ENCODE measurements around the gene USP7. TPM values are rescaled to one million over a fixed set of nuclear protein-coding genes. Genes with fewer than 3 reads are reported as not detected.

The USP7 gene
- total RNA-seq, 1 donor from 2014 or later = 96.9 TPM

- H3K4me1 ChIP-seq (ENCODE audit: insufficient read depth, low read length) = peaks cover 48% of the 10 kb centered on the region
- peaks cover 74% of the 10 kb centered on the region for H4K20me1 ChIP-seq (ENCODE audit: insufficient read depth, low read length)
- H3K27ac ChIP-seq (ENCODE audit: low read depth, low read length) = no peak overlapping the region
- TF ChIP-seq, protein P1, sequence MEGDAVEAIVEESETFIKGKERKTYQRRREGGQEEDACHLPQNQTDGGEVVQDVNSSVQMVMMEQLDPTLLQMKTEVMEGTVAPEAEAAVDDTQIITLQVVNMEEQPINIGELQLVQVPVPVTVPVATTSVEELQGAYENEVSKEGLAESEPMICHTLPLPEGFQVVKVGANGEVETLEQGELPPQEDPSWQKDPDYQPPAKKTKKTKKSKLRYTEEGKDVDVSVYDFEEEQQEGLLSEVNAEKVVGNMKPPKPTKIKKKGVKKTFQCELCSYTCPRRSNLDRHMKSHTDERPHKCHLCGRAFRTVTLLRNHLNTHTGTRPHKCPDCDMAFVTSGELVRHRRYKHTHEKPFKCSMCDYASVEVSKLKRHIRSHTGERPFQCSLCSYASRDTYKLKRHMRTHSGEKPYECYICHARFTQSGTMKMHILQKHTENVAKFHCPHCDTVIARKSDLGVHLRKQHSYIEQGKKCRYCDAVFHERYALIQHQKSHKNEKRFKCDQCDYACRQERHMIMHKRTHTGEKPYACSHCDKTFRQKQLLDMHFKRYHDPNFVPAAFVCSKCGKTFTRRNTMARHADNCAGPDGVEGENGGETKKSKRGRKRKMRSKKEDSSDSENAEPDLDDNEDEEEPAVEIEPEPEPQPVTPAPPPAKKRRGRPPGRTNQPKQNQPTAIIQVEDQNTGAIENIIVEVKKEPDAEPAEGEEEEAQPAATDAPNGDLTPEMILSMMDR (IDR thresholded peaks at IDR 0.05; ENCODE audit: insufficient read depth, low read depth, low read length) = no peak
- H3K36me3 ChIP-seq (ENCODE audit: insufficient read depth, low read length) = peaks cover 5% of the 10 kb centered on the region
- no peaks in the 10 kb centered on the region for H3K9me3 Mint-ChIP-seq (ENCODE audit: unreplicated experiment)
- peak overlapping the region; percentile 62 for H3K27ac Mint-ChIP-seq (ENCODE audit: unreplicated experiment)
- no peaks in the 10 kb centered on the region for H3K27me3 Mint-ChIP-seq (ENCODE audit: low read depth, unreplicated experiment)
- H3K4me2 ChIP-seq (ENCODE audit: low read length) = no peak overlapping the region
- no peak overlapping the region for H3K4me3 Mint-ChIP-seq (ENCODE audit: unreplicated experiment)
- peaks cover 20% of the 10 kb centered on the region for H3K4me1 Mint-ChIP-seq (ENCODE audit: low read depth, unreplicated experiment)
- H3K27me3 ChIP-seq (ENCODE audit: insufficient read depth, low read length) = no peaks in the 10 kb centered on the region
- no peak for FAIRE-seq
- H3K4me3 ChIP-seq (ENCODE audit: insufficient read depth, low read depth, low read length) = no peak overlapping the region
- DNase-seq (ENCODE audit: low read depth) = no peak
- H3K79me2 ChIP-seq (ENCODE audit: insufficient read depth, low read length) = no peaks in the 10 kb centered on the region
- no peak overlapping the region for H2AFZ ChIP-seq (ENCODE audit: low read depth, low read length)
- H3K9ac ChIP-seq (ENCODE audit: low read length) = no peak overlapping the region
- peaks cover 18% of the 10 kb centered on the region for H3K36me3 Mint-ChIP-seq (ENCODE audit: low read depth, unreplicated experiment)
- no peaks in the 10 kb centered on the region for H3K9me3 ChIP-seq (ENCODE audit: insufficient read depth, low read depth, low read length)
Measured at GRCh38 chr16:8887431-8887765, 76.3 kb downstream of the USP7 start.

DNA sequence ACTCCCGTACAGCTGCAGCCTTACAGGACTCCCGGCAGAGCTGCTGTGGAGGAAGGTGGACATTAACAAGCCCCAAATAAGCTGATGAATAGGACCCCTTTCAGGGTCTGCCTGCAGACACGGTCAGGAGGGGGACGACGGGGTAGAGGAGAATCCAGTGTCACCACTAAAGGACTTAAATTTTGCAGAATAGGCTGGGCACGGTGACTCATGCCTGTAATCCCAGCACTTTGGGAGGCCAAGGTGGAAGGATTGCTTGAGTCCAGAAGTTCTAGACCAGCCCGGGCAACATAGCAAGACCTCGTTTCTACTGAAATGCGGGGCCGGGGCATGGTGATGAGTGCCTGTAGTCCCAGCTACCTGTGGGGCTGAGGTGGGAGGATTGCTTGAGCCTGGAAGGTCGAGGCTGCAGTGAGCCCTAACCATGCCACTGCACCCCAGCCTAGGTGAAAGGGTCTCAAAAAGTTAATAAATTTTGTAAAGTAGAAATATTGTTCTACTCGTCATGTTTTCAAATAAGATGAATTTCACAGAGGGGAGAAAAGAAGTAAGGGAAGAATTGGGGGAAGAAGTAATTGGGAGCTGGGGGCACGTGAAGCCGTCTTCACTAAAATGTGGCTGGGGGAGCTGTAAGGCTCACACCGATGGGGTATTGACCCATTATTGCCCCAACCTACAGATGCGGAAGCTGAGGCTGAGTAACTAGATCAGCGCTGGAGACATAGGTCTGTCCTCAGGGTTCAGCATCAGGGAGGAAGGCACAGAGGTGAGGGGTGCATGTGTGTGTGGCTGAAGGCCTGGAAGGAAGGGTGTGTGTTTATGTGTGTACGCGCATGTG is 76.9 kb downstream of the USP7 start:
- no peaks in the 10 kb centered on the region for H3K9me3 ChIP-seq (ENCODE audit: insufficient read depth, low read depth, low read length)
- TF ChIP-seq, protein P1 (IDR thresholded peaks at IDR 0.05; ENCODE audit: insufficient read depth, low read depth, low read length) = no peak
- no peak for TF ChIP-seq EZH2 (IDR thresholded peaks at IDR 0.05; ENCODE audit: insufficient read depth, low read length)
- no peaks in the 10 kb centered on the region for H3K27me3 ChIP-seq (ENCODE audit: insufficient read depth, low read length)
- no peak overlapping the region for H2AFZ ChIP-seq (ENCODE audit: low read depth, low read length)
- H3K4me1 Mint-ChIP-seq (ENCODE audit: low read depth, unreplicated experiment) = peaks cover 20% of the 10 kb centered on the region
- no peak overlapping the region for H3K4me3 ChIP-seq (ENCODE audit: insufficient read depth, low read depth, low read length)
- H3K36me3 ChIP-seq (ENCODE audit: insufficient read depth, low read length) = peaks cover 5% of the 10 kb centered on the region
- H4K20me1 ChIP-seq (ENCODE audit: insufficient read depth, low read length) = peaks cover 69% of the 10 kb centered on the region
- H3K9me3 Mint-ChIP-seq (ENCODE audit: unreplicated experiment) = no peaks in the 10 kb centered on the region
- DNase-seq (ENCODE audit: low read depth) = no peak
- peak overlapping the region; percentile 27 for H3K9ac ChIP-seq (ENCODE audit: low read length)
- H3K27ac ChIP-seq (ENCODE audit: low read depth, low read length) = peak overlapping the region; percentile 3
- H3K79me2 ChIP-seq (ENCODE audit: insufficient read depth, low read length) = no peaks in the 10 kb centered on the region
- H3K36me3 Mint-ChIP-seq (ENCODE audit: low read depth, unreplicated experiment) = peaks cover 18% of the 10 kb centered on the region
- no peak overlapping the region for H3K4me3 Mint-ChIP-seq (ENCODE audit: unreplicated experiment)
- H3K27me3 Mint-ChIP-seq (ENCODE audit: low read depth, unreplicated experiment) = no peaks in the 10 kb centered on the region
- FAIRE-seq = no peak
- peaks cover 42% of the 10 kb centered on the region for H3K4me1 ChIP-seq (ENCODE audit: insufficient read depth, low read length)
- peak overlapping the region; percentile 64 for H3K4me2 ChIP-seq (ENCODE audit: low read length)
- peak overlapping the region; percentile 62 for H3K27ac Mint-ChIP-seq (ENCODE audit: unreplicated experiment)

Data from astrocyte (in vitro differentiated cells and primary cell).